ENCODE measurements around the gene ARIH2.
A peak's percentile ranks its signal among the peaks of the same experiment; 100 is the strongest.

ARIH2 gene

DNA sequence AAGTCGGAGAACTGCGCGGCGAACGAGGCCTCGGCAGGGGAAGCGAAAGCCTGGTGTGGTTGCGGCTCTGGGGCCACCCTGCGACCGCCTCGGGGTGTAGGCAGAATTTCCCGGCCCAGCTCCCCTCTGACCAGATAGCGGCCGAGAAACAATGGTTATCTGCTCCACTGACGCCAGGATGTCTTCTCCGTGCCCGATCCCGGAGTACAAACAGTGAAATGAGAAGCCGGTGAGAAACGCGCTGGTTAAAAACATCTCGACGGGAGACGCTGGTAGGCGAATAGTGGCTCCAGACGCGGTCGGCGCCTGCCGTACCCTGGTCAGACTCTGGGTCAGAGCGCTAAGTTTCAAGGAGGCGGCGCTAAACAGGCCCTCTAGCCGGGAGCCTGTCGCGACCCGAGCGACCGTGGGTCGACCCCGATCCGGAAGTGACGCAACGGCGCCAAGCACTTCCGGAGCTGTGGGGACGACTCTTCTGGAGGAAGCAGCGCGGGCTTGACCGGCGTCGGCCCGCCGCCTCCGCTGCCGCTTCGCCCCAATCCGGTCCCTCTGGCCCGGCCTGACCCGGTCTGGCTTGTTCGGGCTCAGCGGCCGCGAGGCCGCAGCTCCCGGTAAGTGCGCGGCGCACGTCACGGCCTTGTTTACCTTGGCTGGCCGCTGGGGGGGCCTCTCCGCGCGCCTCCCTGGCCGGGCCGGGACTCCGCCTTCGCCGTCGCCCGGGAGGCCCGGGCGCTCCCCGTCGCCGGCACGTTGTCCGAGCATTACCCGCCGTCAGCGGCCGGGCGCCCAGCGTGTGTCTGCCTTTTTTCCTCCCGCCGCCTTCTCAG lies at the start of gene ARIH2:
Gene ARIH2 (plus strand): TSS at position 455 of the 827 bp plus-strand sequence. CDS start 8,717 bp downstream, outside the sequence.
- Histone ChIP-seq H3K9me3 (ENCODE audit: control insufficient read depth, insufficient read depth, low read length) (no peaks in the 10 kb centered on the region), H3K4me1 (ENCODE audit: insufficient read depth, low read length) (no peaks in the 10 kb centered on the region)

DNA sequence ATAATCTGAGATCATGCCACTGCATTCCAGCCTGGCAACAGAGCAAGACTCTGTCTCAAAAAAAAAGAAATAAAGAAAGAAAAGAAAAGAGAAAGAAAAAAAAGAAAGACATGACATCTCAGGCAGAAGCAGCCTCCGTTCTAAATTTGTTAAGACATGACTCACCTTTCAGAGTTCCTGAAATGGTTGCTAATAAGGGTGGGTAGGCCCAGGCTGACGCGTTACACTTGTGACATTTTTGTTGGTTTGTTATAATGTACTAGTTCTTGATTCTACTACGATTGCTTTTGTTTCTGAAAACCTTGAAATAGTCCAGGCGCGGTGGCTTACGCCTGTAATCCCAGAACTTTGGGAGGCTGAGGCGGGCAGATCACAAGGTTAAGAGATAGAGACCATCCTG lies 41.0 kb upstream of the ARIH2 start:
- no peaks in the 10 kb centered on the region for H3K4me1 ChIP-seq (ENCODE audit: insufficient read depth, low read length)
- H3K9ac ChIP-seq (ENCODE audit: low read depth, low read length), result no peak overlapping the region
- H3K36me3 ChIP-seq (ENCODE audit: insufficient read depth, low read length), result no peaks in the 10 kb centered on the region
- no peaks in the 10 kb centered on the region; the same call in 1 of the 2 replicates for H3K9me3 ChIP-seq (ENCODE audit: control insufficient read depth, insufficient read depth, low read length)

More for the DNA sequence above, at the start of gene ARIH2:
- Histone ChIP-seq H3K9ac (ENCODE audit: low read depth, low read length) (peak within 1 kb of the TSS; percentile 77), H3K36me3 (ENCODE audit: insufficient read depth, low read length) (no peaks in the 10 kb centered on the region)

DNA sequence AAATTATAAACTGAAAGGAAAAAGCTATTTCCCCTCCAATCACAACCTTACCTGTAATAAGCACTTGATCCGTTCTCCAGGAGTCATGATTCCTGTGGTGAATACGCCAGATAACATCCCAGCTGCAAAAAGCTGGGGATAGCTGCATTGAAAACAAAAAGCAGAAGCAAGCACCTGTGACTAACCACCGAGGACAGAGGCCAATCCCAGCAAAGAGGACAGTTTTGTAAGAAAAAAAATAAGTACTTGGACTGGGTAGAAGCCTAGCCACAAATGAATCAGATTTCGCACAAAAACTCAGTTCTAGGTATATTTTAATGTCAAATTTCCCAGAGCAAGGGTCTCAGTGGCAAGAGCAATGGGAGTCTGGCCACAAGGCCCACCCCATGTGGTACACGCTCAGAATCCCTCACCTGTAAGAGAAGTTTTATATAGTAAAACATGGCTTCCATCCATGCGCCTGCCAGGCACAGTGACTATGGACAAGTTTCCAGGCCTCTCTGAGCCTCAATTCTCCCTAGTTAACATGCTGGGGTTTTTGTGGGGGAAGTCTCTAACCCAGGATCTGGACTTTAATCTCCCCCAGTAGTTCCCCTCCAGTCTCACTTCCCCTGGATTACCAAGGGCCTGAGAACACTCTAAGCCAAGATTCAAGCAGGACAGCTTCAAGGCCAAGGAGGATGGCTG lies 39.2 kb upstream of the ARIH2 start:
- no peak overlapping the region for H3K9ac ChIP-seq (ENCODE audit: low read depth, low read length)
- H3K4me1 ChIP-seq (ENCODE audit: insufficient read depth, low read length), result no peaks in the 10 kb centered on the region
- H3K36me3 ChIP-seq (ENCODE audit: insufficient read depth, low read length), result no peaks in the 10 kb centered on the region
- H3K9me3 ChIP-seq (ENCODE audit: control insufficient read depth, insufficient read depth, low read length), result no peaks in the 10 kb centered on the region; the same call in 1 of the 2 replicates

DNA sequence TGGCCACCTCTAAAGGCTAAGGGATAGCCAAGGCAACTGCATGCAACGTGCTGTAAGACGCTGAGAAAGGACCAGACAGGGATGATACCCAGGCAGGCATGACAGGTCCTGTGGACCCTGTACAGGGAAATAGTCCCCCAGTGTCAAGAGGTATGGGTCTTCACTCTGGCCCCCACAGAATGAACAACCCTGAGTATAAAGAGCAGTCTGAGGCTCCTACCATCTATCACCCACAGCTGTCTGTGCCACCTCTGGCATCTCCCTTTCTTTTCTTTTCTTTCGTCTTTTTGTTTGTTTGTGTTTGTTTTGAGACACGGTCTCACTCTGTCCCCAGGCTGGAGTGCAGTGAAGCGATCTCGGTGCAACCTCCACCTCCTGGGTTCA lies 38.7 kb upstream of the ARIH2 start:
- H3K9ac ChIP-seq (ENCODE audit: low read depth, low read length), result no peak overlapping the region
- no peaks in the 10 kb centered on the region for H3K4me1 ChIP-seq (ENCODE audit: insufficient read depth, low read length)
- H3K36me3 ChIP-seq (ENCODE audit: insufficient read depth, low read length), result no peaks in the 10 kb centered on the region
- H3K9me3 ChIP-seq (ENCODE audit: control insufficient read depth, insufficient read depth, low read length), result no peaks in the 10 kb centered on the region; the same call in 1 of the 2 replicates

DNA sequence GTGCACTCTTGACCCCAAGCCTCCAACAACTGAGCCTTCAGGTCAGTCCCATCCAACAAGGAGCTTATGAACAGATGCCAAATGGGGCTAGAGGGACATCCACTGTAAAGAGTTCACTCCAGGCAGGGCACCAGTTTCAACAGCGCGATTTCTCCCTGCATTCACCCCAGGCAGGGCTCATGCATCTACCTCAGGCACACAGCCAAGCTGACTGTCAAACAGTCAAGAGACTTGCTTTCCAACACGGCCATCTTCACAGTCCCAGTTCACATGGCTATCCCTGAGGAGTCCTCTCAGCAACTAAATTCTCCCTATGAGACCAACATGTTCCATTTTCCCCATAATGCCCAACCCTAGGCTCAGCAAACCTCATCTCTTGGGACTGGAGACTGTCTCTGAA lies 37.6 kb upstream of the ARIH2 start:
- Histone ChIP-seq H3K4me1 (ENCODE audit: insufficient read depth, low read length) (no peaks in the 10 kb centered on the region), H3K9ac (ENCODE audit: low read depth, low read length) (no peak overlapping the region), H3K36me3 (ENCODE audit: insufficient read depth, low read length) (no peaks in the 10 kb centered on the region), H3K9me3 (ENCODE audit: control insufficient read depth, insufficient read depth, low read length) (no peaks in the 10 kb centered on the region; the same call in 1 of the 2 replicates)

DNA sequence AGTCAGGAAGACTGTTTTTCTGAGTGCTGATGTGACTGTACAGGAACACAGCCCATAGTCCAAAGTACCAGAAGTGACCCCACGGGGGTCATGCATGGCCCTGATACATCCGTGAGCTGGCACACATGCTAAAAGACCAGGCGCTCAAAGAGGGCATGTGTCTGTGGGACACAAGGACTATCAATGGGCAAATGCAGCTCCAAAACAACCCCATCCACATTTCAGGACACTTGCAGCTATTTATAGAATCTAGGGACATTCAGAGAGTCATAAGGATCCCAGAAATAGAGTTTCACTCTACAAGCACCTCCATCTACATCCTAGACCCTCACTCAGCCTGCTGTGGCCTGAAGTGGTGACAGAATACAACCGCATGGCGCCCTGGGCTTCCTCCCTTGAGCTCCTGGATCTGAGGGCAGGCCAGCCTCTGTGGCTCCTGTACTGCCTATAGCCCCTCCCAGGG lies 37.0 kb upstream of the ARIH2 start:
- Histone ChIP-seq H3K36me3 (ENCODE audit: insufficient read depth, low read length) (no peaks in the 10 kb centered on the region), H3K9me3 (ENCODE audit: control insufficient read depth, insufficient read depth, low read length) (no peaks in the 10 kb centered on the region; the same call in 1 of the 2 replicates), H3K4me1 (ENCODE audit: insufficient read depth, low read length) (no peaks in the 10 kb centered on the region), H3K9ac (ENCODE audit: low read depth, low read length) (no peak overlapping the region)

DNA sequence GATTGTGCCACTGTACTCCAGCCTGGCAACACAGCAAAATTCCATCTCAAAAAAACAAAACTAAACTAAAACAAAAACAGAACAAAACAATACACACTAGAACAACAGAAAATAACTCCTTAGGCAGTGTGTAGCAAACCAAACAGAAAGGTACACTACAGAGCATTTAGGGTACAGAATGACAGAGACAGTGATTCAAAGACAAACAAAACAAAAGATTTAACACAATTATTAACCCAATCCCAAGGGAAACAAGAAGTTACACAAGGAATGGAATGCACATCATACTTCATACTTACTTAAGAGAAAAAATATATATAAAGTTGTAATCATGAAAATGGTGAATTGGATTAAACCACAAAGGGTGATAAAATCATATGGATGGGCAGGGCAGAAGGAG lies 32.9 kb upstream of the ARIH2 start:
- no peaks in the 10 kb centered on the region for H3K4me1 ChIP-seq (ENCODE audit: insufficient read depth, low read length)
- no peak overlapping the region for H3K9ac ChIP-seq (ENCODE audit: low read depth, low read length)
- no peaks in the 10 kb centered on the region for H3K36me3 ChIP-seq (ENCODE audit: insufficient read depth, low read length)
- H3K9me3 ChIP-seq (ENCODE audit: control insufficient read depth, insufficient read depth, low read length), result no peaks in the 10 kb centered on the region

DNA sequence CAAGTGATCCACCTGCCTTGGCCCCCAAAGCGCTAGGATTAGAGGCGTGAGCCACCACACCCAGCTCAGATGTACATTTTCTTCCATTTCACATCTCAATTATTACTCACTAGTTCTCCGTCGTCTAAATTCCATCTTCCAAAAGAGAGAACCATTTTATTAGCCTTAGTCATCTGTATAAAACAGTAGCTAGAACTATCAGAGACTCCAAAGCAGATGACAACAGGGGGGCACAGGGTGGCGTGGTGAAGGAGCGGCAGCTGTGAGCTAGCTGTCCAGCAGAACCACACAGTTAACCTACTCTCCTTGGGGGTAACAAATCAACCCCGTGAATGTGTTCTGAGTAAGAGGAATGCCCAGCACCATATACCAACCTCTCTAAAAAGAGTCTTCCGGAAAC lies 27.0 kb upstream of the ARIH2 start:
- no peaks in the 10 kb centered on the region for H3K9me3 ChIP-seq (ENCODE audit: control insufficient read depth, insufficient read depth, low read length)
- no peaks in the 10 kb centered on the region for H3K36me3 ChIP-seq (ENCODE audit: insufficient read depth, low read length)
- no peak overlapping the region for H3K9ac ChIP-seq (ENCODE audit: low read depth, low read length)
- H3K4me1 ChIP-seq (ENCODE audit: insufficient read depth, low read length), result no peaks in the 10 kb centered on the region

DNA sequence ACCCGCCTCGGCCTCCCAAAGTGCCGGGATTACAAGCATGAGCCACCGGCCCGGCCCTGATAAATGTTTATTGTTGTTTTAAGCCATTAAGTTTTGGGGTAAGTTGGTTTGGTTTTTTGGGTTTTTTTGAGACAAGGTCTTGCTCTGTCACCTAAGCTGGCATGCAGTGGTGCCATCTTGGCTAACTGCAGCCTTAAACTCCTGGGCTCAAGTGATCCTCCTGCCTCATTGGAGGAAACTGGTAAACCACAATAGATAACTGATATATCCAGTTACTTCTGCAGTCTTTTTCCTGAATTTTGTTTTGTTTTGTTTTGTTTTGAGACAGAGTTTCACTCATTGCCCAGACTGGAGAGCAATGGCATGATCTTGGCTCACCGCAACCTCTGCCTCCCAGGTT lies 24.1 kb upstream of the ARIH2 start:
- Histone ChIP-seq H3K9me3 (ENCODE audit: control insufficient read depth, insufficient read depth, low read length) (no peaks in the 10 kb centered on the region), H3K9ac (ENCODE audit: low read depth, low read length) (no peak overlapping the region), H3K36me3 (ENCODE audit: insufficient read depth, low read length) (no peaks in the 10 kb centered on the region), H3K4me1 (ENCODE audit: insufficient read depth, low read length) (peaks cover 10% of the 10 kb centered on the region)

DNA sequence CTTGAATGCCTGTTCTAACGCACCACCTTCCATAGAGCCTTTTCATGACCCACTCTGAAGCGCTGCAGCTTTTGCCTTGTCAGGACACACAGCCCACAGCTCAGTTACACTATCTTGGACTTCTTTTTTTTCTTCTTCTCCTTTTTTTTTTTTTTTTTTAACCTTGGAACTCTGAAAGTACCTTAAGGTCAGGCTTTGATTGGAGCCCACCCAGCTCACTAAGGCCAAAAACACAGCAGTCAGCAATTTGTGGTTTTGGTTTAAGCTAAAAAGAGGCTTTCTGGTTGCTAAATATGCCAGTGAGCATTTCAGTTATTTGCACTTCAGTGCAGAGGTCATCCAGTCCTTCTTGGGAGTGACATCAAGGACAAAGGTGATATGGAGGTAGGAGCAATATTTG lies 21.7 kb upstream of the ARIH2 start:
- H3K9ac ChIP-seq (ENCODE audit: low read depth, low read length), result no peak overlapping the region
- peaks cover 10% of the 10 kb centered on the region for H3K4me1 ChIP-seq (ENCODE audit: insufficient read depth, low read length)
- H3K36me3 ChIP-seq (ENCODE audit: insufficient read depth, low read length), result no peaks in the 10 kb centered on the region
- no peaks in the 10 kb centered on the region for H3K9me3 ChIP-seq (ENCODE audit: control insufficient read depth, insufficient read depth, low read length)

DNA sequence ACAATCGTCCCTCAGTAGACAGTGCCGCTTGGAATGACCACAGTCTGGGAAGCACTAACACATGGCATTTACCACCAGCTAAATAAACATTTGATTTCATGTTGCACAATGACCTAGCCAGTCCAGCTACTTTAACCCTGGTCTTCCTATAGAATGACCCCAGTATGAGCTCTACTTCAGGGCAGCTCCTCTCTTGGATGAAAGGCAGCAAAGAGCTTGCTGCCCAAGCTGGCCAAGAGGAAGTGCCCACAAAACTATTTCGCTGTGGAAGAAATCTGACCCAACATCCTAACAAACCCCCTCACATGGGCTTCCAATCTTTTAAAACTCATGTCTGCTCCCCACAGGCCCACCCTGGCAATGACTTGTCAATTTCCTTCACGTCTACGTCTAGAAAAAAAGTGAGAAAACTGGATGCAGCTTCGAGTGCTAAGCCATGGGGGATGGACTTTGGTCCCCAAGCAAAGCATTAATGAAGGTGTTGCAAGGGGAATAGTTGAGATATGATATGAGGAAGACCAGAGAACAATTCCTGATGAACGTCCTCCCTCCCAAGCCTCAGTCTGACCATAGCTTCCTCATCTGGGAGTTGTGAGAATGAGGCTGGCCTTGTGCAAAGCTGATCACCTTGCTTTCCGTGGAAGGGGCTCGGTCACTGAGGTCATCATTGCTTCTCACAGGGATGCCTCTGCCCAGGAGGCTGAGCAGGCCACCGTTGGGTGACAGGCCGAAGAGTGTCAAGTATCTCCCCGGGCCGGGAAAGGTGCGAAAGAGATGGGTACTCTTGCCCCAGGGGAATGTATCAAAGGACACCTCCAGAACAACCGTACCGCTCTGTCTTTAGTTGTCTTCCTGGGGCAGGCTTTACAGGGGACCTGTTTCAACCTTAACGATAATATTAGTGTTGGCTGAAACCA lies 20.9 kb upstream of the ARIH2 start:
- Histone ChIP-seq H3K9me3 (ENCODE audit: control insufficient read depth, insufficient read depth, low read length) (no peaks in the 10 kb centered on the region), H3K9ac (ENCODE audit: low read depth, low read length) (peak overlapping the region; percentile 69; the same call in 1 of the 2 replicates), H3K36me3 (ENCODE audit: insufficient read depth, low read length) (no peaks in the 10 kb centered on the region), H3K4me1 (ENCODE audit: insufficient read depth, low read length) (peaks cover 10% of the 10 kb centered on the region)

DNA sequence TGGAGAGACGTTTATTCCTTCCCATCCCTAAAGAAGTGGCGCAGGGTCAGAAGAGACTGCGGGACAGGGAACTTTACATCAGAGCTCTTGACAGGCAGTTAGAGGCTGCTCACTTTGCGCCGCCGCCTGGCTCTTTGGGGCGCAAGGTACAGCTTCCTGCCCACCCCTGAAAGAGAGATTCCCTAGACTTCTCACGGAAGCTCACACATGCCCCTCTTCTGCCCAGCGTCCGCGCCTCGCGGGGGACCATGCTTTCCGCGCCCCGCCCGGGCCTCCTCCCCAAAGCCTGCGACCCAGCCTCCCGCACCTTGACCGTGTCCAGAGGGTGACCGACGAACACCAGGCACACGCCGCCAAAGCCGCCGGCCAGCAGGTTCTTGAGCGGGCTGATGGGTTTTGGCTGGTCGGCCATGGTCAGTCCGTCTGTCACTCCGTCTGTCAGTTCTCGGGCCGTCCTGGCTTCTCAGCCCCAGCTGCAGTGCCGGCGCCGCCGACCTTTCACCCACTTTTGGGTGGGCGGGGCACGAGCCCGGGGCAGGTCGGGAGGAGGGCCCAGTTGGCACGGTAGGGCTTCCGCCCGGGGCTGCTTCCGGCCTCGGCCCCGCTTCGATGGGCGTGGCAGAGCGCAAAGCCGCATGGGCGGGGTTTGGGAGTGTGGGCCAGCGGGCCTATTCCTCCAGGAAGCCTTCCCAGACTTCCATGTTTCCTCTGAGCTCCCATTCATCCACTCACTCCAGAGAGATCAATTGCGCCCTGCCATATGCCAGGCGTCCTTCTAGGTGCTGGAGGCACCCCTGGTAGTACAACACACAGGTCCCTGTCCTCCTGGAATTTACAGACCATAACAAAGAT lies 20.0 kb upstream of the ARIH2 start, which contains the start of gene SLC25A20:
Gene SLC25A20 (minus strand): TSS at position 500 of the 852 bp plus-strand sequence. CDS start 88 bp downstream, at position 412.
- Histone ChIP-seq H3K9ac (ENCODE audit: low read depth, low read length) (peak within 1 kb of the TSS; percentile 69; the same call in 1 of the 2 replicates), H3K36me3 (ENCODE audit: insufficient read depth, low read length) (no peaks in the 10 kb centered on the region), H3K9me3 (ENCODE audit: control insufficient read depth, insufficient read depth, low read length) (no peaks in the 10 kb centered on the region), H3K4me1 (ENCODE audit: insufficient read depth, low read length) (peaks cover 10% of the 10 kb centered on the region)

DNA sequence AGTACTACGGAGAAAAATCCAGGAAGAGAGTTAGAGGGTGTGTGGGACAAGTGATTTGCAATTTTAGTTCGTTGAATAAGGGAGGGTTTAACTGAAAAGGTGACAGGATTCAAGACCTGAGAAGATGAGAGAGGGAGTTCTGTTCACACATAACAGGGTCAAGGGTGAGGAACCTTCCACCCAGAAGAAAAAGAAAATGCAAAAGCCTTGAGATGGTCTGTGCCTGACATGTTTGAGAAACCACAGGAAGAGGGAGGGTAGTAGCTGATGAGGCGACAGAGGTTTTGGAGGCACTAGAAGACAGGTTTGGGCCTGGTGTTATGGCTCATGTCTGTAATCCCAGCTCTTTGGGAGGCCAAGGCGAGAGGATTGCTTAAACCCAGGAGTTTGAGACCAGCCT lies 19.4 kb upstream of the ARIH2 start:
- H3K9ac ChIP-seq (ENCODE audit: low read depth, low read length), result no peak overlapping the region; the same call in 1 of the 2 replicates

More for the DNA sequence above, 19.4 kb upstream of the ARIH2 start:
- Histone ChIP-seq H3K9me3 (ENCODE audit: control insufficient read depth, insufficient read depth, low read length) (no peaks in the 10 kb centered on the region), H3K36me3 (ENCODE audit: insufficient read depth, low read length) (no peaks in the 10 kb centered on the region), H3K4me1 (ENCODE audit: insufficient read depth, low read length) (peaks cover 10% of the 10 kb centered on the region)
